ENCODE measurements around the gene ISM1.

DNA sequence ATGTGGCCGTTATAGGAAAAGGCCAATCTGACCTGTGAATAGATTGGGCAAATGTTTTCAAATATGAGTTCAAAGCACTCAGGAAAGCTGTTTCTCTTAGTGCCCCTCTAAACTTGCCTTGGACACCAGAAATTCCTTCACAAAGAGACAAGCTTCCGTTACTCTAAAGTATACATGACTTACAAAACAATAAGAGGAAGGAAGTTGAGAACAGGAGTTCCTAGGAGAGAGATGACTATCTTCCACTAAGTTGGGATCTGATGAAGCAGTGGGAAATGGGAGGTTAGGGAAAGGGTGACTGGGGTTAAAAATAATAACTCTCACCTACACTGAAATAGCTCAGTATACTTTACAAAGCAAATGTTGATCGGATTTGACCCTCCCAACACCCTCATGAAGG is 50.0 kb downstream of the ISM1 start:
- TF ChIP-seq CTCF (IDR thresholded peaks at IDR 0.05; ENCODE audit: low read depth, low read length, poor library complexity, severe bottlenecking) (no peak), EZH2phosphoT487 (IDR thresholded peaks at IDR 0.05; ENCODE audit: borderline replicate concordance, low read length) (no peak)

All from DOHH2 (cell line).